ENCODE measurements around the gene CHRNA10.

- no peak for TF ChIP-seq CTCF (IDR thresholded peaks at IDR 0.05 in 2 of 3, conservative IDR thresholded peaks at IDR 0.05 in 1 of 3; ENCODE audit: control insufficient read depth in 2 of 3, extremely low read depth in 1 of 3, insufficient read depth in 1 of 3, low read depth in 3 of 3, low read length in 3 of 3)
- TF ChIP-seq CBX5 (IDR thresholded peaks at IDR 0.05; ENCODE audit: low read depth) = no peak
- no peak for TF ChIP-seq MXI1 (IDR thresholded peaks at IDR 0.05; ENCODE audit: low read depth, low read length)
- no peak for TF ChIP-seq POLR2AphosphoS5 (IDR thresholded peaks at IDR 0.05; ENCODE audit: low read length)
- no peak for TF ChIP-seq ZZZ3 (IDR thresholded peaks at IDR 0.05; ENCODE audit: control insufficient read depth, insufficient read length, low read depth)
- TF ChIP-seq ZBED1 (IDR thresholded peaks at IDR 0.05; ENCODE audit: borderline replicate concordance) = no peak
- no peak for TF ChIP-seq POLR2A (IDR thresholded peaks at IDR 0.05; ENCODE audit: low read depth, low read length)
- TF ChIP-seq YY1 (IDR thresholded peaks at IDR 0.05; ENCODE audit: low read depth, low read length) = no peak
- TF ChIP-seq SRF (IDR thresholded peaks at IDR 0.05; ENCODE audit: low read depth in 2 of 2, low read length in 2 of 2) = no peak
- TF ChIP-seq NR2C1 (IDR thresholded peaks at IDR 0.05) = no peak
- TF ChIP-seq EGR1 (IDR thresholded peaks at IDR 0.05; ENCODE audit: borderline replicate concordance in 1 of 2, low read depth in 2 of 2, low read length in 2 of 2) = no peak
- TF ChIP-seq IRF3 (IDR thresholded peaks at IDR 0.05) = no peak
- no peak for TF ChIP-seq E2F4 (IDR thresholded peaks at IDR 0.05; ENCODE audit: low read depth, low read length)
- no peak for TF ChIP-seq CHD2 (IDR thresholded peaks at IDR 0.05; ENCODE audit: borderline replicate concordance, low read depth, low read length)
These were observed 5.7 kb downstream of the CHRNA10 start for GRCh38 chr11:3665336-3666022.

Measured in GM12878 (cell line).